ENCODE results near the gene OR10H5. TPM values are rescaled to one million over a fixed set of nuclear protein-coding genes. Genes with fewer than 3 reads are reported as not detected.

Gene OR10H5
- total RNA-seq, 1 experiment from 2014 or later = not detected

DNA sequence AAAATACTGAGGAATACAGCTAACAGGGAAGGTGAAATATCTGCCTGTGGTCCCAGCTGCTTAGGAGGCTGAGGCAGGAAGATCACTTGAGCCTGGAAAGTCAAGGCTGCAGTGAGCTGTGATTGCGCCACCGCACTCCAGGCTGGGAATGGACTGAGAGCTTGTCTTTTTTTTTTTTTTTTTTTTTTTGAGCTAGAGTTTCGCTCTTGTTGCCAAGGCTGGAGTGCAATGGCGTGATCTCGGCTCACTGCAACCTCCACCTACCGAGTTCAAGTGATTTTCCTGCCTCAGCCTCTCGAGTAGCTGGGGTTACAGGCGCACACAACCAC lies 56.4 kb downstream of the OR10H5 start:
- DNase-seq (ENCODE audit: low read depth) = peak; percentile 42

DNA sequence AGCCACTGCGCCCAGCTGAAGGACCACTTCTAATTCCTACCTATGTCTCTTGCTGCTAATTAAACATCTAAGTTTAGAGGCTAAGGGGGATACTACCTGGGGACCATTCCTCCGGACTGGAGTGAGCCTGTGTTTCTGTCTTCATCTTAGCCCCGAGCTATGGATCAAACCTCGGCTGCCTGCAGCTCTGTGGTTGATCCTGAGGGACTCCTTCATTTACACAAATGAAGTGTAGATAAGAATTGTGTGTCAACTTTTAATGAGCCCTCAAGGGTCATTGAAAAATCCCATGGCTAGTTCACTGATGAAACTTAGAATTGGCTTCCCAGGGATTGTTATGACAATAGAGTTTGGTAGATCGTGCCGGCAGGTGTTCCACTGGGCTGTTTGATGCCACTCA lies 59.5 kb downstream of the OR10H5 start:
- DNase-seq (ENCODE audit: low read depth) = no peak

DNA sequence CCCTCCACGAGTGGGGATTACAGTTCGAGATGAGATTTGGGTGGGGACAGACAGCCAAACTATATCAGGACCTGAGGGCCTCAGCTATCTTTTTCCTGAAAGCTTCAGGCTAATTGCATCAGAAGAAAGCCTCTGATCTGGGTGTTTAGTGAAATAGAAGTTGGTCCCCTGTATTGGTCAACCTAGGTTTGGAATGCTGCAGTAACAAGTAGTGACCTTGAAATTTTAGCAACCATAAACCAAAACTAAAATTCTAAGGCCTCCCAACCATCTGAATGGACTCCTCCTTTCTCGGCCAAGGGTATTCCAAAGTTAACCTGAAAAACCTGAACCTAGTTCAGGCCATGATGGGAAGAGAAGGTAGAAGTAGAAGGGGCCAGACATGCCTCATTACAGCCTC lies 62.9 kb downstream of the OR10H5 start:
- no peak for DNase-seq (ENCODE audit: low read depth)

Other genes with a start within 250 kb of the OR10H5 start
- not detected in 2 replicates for gene CYP4F8, start 172.4 kb upstream of the OR10H5 start, total RNA-seq (2014; rRNA removed; shearing (Covaris generic))
- gene CYP4F3, start 146.8 kb upstream of the OR10H5 start, total RNA-seq (2014; rRNA removed; shearing (Covaris generic)) = 0.15 TPM in 1 of 2 replicates, not detected in the other
- gene CYP4F12, start 114.6 kb upstream of the OR10H5 start, total RNA-seq (2014; rRNA removed; shearing (Covaris generic)) = not detected in 2 replicates
- gene OR10H2, start 59.6 kb upstream of the OR10H5 start, total RNA-seq (2014; rRNA removed; shearing (Covaris generic)) = not detected in 2 replicates
- not detected in 2 replicates for gene OR10H3, start 49.7 kb upstream of the OR10H5 start, total RNA-seq (2014; rRNA removed; shearing (Covaris generic))
- gene OR10H1, start 28.0 kb downstream of the OR10H5 start, total RNA-seq (2014; rRNA removed; shearing (Covaris generic)) = not detected in 2 replicates
- 1.6 and 1.8 TPM in 2 replicates for gene CYP4F2, start 110.4 kb downstream of the OR10H5 start, total RNA-seq (2014; rRNA removed; shearing (Covaris generic))
- 0.17 and 0.44 TPM in 2 replicates for gene CYP4F11, start 146.9 kb downstream of the OR10H5 start, total RNA-seq (2014; rRNA removed; shearing (Covaris generic))
- gene OR10H4, start 161.3 kb downstream of the OR10H5 start, total RNA-seq (2014; rRNA removed; shearing (Covaris generic)) = not detected in 2 replicates

Measured in M059J (cell line).